ENCODE measurements around the gene NEU1.

DNA sequence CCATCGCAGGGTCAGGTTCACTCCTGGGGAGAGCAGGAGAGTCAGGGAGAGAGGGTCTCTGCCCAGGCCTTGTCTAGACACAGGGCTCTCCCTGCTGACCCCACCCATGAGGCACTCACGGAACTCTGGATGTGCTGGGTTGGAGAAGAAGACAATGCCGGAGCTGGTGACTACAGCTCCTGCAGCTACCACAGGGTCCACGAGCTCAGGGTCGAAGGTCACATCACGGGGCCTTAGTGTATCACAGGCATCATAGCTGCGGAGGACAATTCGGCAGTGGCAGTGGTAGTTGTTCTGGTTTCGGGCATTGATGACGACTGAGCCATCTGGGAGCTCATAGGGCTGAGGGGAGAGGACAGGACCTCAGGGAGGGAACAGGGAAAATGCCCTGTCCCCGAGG lies 2.7 kb downstream of the NEU1 start:
- TF ChIP-seq MXI1 (conservative IDR thresholded peaks at IDR 0.05; ENCODE audit: poor library complexity, severe bottlenecking) = no peak
- TF ChIP-seq, protein P1, sequence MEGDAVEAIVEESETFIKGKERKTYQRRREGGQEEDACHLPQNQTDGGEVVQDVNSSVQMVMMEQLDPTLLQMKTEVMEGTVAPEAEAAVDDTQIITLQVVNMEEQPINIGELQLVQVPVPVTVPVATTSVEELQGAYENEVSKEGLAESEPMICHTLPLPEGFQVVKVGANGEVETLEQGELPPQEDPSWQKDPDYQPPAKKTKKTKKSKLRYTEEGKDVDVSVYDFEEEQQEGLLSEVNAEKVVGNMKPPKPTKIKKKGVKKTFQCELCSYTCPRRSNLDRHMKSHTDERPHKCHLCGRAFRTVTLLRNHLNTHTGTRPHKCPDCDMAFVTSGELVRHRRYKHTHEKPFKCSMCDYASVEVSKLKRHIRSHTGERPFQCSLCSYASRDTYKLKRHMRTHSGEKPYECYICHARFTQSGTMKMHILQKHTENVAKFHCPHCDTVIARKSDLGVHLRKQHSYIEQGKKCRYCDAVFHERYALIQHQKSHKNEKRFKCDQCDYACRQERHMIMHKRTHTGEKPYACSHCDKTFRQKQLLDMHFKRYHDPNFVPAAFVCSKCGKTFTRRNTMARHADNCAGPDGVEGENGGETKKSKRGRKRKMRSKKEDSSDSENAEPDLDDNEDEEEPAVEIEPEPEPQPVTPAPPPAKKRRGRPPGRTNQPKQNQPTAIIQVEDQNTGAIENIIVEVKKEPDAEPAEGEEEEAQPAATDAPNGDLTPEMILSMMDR (IDR thresholded peaks at IDR 0.05; ENCODE audit: poor library complexity, severe bottlenecking) = no peak
- TF ChIP-seq, protein P2, sequence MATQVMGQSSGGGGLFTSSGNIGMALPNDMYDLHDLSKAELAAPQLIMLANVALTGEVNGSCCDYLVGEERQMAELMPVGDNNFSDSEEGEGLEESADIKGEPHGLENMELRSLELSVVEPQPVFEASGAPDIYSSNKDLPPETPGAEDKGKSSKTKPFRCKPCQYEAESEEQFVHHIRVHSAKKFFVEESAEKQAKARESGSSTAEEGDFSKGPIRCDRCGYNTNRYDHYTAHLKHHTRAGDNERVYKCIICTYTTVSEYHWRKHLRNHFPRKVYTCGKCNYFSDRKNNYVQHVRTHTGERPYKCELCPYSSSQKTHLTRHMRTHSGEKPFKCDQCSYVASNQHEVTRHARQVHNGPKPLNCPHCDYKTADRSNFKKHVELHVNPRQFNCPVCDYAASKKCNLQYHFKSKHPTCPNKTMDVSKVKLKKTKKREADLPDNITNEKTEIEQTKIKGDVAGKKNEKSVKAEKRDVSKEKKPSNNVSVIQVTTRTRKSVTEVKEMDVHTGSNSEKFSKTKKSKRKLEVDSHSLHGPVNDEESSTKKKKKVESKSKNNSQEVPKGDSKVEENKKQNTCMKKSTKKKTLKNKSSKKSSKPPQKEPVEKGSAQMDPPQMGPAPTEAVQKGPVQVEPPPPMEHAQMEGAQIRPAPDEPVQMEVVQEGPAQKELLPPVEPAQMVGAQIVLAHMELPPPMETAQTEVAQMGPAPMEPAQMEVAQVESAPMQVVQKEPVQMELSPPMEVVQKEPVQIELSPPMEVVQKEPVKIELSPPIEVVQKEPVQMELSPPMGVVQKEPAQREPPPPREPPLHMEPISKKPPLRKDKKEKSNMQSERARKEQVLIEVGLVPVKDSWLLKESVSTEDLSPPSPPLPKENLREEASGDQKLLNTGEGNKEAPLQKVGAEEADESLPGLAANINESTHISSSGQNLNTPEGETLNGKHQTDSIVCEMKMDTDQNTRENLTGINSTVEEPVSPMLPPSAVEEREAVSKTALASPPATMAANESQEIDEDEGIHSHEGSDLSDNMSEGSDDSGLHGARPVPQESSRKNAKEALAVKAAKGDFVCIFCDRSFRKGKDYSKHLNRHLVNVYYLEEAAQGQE (IDR thresholded peaks at IDR 0.05; ENCODE audit: borderline replicate concordance) = no peak
- no peak for TF ChIP-seq EZH2 (IDR thresholded peaks at IDR 0.05; ENCODE audit: borderline replicate concordance, insufficient read depth, low read length, poor library complexity, severe bottlenecking)
- no peak for TF ChIP-seq SMC3 (conservative IDR thresholded peaks at IDR 0.05; ENCODE audit: poor library complexity)
- no peak for TF ChIP-seq EP300 (conservative IDR thresholded peaks at IDR 0.05; ENCODE audit: poor library complexity, severe bottlenecking)
- no peak for TF ChIP-seq RAD21 (conservative IDR thresholded peaks at IDR 0.05)

All from neural cell (in vitro differentiated cells).